ENCODE measurements around the gene COL18A1.
A peak's percentile ranks its signal among the peaks of the same experiment; 100 is the strongest.
"Not testable (repeated sequence)": the region's sequence is repeated elsewhere in the genome, so short reads cannot be mapped to it uniquely, and the experiment has no call there.

COL18A1 gene

DNA sequence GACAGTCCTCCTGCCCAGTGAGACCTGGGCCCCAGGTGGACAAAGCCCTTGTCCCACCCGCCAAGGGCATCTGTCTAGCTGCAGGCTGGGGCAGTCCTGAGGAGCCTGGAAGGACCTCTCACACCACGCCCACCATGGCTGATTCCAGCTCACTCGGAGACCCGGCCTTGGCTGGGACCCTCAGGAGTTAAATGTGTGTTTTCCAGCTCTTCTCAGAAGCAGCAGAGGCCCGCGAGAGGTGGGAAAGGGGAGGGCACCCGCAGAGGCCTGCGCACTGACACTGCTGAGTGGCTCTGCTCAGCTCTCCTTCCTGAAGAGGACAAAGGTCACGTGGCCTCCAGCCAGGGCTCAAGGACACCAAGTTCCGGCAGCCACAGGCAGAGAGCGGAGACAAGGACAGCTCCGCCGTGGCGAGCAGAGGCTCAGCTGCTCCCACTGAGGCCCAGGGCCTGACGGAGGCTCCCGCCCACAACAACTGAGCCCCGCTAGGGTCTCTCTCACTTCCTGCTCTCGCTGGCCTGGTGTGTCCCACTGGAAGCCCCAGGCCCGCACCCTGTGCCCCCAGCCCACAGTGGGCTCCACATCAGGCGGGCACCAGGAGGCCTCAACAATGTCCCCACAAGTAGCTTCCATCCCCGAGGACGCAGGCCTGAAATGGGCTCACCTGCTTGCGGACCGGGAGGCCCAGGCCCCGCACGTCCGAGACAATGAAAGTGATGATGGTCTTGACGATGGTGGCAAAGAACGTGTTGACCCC is 120.4 kb downstream of the COL18A1 start:
- DNase-seq: no peak

DNA sequence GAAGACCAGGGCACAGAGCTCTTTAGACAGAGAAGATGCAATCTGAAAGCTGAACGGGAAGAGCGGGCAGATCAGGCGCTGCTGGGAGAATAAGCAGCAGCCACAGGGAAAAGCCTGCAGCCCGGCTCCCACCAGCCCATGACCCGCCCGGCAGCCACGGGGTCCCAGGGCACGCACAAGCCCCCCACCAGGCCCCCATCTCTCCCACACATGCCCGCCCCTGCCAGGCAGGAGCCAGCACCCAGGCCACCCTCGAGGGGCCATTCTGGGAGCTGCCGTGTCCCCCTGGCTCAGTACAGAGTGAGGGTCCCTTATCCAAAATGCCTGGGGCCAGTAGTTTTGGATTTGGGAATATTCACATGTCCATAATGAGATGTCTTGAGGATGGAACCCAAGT is 120.9 kb downstream of the COL18A1 start:
- DNase-seq: no peak

DNA sequence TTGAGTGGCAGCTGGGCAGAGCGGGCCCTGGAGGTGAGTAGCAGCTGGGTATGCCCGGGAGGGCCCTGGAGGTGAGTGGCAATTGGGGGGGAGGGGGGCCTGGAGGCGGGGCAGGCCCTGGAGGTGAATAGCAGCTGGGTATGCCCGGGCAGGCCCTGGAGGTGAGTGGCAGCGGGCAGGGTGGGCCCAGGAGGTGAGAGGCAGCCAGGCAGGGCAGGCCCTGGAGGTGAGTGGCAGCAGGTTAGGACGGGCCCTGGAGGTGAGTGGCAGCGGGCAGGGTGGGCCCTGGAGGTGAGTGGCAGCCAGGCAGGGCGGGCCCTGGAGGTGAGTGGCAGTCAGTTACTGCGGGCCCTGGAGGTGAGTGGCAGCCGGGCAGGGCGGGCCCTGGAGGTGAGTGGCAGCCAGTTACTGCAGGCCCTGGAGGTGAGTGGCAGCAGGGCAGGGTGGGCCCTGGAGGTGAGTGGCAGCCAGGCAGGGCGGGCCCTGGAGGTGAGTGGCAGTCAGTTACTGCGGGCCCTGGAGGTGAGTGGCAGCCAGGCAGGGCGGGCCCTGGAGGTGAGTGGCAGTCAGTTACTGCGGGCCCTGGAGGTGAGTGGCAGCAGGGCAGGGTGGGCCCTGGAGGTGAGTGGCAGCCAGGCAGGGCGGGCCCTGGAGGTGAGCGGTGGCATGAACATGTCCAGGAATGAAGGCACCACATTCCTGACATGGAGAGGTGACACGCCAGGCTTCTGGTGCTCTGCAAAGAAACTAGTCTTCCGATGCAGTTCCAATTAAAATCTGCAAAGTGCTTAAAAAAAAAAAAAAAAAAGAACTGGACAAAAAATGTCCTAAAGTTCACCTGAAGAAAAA is 122.4 kb downstream of the COL18A1 start:
- not testable (repeated sequence) for DNase-seq

DNA sequence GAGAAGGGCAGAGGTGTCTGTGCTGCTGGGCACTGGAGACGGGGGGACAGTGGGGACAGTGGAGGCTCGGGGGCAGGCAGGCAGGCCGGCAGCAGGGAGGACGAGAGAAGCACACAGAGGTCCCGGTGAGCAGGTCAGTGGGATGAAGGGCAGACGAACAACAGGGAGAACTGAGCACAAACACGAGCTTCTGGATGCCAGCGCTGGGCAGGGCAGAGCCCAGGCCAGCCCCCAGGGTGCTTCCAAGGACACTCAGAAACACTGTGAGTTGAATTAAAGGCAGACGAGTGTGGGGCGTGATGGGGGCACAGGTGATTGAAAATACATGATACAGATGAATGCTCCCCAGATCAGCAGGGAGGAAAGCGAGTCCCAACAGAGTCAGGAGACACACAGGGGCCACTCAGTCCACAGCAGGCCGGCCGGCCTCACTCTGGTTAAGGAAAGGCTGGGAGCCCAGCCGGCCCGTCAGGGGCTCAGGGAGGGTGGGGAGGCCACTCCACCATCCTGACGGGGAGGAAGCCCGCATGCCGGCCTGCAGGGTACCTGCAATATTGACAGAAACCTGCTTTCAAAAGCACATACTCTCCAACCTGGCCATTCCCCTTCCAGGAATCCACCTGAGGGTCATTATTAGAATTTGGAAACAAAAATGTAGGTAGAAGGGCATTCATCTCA is 123.2 kb downstream of the COL18A1 start:
- no peak for DNase-seq

DNA sequence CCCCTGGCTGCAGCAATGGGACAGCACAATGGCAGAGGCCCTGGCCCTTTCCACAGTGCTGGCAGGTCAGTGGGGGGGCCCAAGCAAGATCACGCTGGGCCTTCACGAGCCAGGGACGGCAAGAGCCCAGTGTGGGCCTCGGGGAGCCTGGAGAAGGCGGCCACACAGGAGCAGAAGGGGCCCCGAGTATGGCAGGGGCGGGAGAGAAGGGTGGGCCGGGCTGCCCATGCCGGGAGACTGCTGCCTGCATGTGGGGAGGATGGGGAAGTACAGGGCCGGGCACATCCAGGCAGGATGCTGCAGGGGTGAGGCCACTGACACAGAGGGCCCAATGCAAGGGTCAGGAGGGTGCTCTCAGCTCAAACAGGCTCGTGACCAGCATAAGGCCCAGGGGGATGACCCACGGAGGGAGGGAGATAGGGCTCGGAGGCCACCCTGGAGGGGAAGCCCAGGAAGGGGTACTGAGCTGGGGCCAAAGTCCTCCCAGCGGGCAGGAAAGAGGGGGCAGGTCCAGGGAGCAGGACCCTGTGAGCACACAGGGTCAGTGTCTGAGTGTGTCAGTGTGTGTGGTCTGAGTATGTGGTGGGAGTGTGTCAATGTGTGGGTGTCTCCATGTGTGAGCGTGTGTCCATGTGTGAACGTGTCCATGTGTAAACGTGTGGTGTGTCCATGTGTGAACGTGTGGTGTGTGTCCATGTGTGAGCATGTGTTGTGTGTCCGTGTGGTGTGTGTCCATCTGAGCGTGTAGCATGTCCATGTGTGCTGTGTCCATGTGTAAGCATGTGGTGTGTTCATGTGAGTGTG is 124.2 kb downstream of the COL18A1 start:
- DNase-seq: no peak

DNA sequence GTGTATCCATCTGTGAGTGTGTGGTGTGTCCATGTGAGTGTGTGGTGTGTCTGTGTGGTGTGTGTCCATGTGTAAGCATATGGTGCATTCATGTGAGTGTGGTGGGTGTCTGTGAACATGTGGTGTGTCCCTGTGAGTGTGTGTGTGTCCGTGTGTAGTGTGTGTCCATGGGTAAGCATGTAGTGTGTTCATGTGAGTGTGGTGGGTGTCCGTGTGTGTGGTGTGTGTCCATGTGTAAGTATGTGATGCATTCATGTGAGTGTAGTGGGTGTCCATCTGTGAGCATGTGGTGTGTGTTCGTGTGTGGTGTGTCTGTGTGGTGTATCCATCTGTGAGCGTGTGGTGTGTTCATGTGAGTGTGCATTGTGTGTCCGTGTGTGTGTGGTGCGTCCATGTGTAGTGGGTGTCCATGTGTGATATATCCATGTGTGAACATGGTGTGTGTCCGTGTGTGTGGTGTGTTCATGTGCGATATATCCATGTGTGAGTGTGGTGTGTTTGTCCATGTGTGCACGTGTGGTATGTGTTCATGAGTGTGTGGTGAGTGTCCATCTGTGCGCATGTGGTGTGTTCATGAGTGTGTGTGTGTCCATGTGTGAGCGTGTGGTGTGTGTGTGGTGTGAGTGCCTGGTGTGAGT is 124.9 kb downstream of the COL18A1 start:
- no peak for DNase-seq

DNA sequence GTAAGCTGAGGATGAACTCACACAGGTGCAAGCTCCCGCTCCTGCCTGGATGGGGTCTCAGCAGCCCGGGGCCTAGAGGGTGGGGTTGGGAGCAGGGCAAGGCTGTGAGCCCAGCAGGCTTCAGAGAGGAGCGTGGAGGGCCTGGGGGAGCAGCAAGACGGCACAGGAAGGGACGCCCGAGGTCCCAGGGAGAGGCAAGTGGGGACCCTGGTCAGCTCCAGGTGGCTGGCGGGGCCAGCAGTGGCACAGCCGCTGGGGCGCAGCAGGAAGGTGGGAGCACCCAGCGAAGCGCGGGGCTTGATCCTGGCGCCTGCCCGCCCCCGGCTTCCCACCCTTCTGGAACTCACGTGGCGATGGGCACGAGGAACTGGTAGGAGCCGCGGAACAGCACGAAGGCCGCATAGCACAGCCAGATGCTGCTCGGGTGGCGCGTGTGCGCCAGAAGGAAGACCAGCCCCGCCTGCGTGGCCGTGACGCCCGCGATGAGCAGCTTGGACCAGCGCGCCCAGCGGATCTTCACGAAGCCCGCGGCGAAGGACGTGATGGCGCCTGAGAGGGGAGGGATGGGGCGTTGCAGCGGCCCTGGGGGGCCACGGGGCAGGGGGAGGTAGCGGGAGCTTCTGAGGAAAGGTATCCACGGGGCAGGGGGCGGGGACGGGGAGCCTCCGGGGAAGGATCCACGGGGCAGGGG is 125.6 kb downstream of the COL18A1 start:
- DNase-seq: no peak

DNA sequence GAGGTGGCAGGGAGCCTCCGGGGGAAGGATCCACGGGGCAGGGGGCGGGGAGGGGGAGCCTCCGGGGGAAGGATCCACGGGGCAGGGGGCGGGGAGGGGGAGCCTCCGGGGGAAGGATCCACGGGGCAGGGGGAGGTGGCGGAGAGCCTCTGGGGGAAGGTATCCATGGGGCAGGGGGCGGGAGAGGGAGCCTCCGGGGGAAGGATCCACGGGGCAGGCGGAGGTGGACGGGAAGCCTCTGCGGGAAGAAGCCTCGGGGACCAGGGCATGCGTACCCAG is 126.1 kb downstream of the COL18A1 start:
- DNase-seq: not testable (repeated sequence)

DNA sequence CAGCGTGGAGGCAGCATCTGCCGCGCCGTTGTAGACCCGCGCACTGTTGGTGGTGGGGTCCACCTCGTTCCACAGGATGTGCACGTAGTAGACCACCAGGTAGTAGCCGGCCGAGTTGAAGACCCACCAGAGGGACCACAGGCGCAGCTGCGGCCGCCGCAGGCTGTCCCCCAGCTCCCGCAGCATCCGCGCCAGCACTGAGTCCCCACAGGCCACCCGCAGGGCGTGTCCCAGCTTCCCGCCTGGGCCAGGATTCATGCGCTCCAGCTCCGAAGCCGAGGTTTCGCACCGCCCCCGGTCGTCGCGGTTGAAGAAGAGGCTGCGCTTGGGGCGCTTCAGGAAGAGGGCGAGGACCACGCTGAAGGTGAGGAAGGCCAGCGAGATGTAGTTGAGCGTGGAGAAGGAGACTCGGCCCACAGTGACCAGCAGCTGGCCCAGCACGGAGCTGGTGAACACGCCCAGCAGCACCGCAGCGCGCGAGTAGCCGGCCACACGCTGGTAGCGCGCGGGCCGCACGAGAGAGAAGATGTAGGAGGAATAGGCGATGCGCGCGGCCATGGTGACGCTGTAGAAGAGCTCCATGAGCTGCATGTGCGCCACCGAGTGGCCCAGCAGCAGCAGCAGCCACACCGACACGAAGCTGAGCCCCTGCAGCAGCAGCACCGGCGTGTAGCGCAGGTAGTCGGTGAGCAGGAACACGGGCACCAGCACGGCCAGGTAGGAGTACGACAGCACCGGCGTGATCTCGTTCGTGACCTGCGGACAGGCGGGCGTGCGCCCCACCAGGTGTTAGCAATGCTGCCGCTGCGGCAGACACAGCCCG is 126.6 kb downstream of the COL18A1 start:
- DNase-seq: no peak

DNA sequence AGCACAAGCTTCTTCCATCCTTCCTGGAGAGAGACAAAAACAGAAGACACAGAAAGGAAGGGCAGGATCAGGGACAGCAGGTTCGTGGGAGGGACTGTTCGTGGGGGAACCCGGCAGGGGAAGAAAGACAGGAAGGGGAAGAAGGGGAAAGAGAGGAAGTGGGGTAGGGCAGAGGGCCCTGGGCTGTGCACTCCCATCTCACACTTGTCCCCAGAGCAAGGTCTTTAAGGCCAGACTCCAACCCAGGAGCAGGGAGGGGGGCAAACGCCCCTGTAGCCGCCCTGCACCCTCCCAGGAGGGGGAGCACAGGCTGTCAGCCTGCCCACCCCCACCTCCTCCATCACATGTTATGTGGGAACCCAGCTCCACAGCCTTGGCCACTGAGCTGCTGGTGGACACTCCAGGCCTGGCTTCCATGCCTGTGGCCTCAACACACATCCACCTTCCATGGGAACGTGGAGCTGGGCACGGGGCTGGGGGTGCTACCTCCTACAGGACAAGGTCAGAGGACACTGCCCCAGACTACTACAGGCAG is 127.9 kb downstream of the COL18A1 start:
- no peak for DNase-seq

DNA sequence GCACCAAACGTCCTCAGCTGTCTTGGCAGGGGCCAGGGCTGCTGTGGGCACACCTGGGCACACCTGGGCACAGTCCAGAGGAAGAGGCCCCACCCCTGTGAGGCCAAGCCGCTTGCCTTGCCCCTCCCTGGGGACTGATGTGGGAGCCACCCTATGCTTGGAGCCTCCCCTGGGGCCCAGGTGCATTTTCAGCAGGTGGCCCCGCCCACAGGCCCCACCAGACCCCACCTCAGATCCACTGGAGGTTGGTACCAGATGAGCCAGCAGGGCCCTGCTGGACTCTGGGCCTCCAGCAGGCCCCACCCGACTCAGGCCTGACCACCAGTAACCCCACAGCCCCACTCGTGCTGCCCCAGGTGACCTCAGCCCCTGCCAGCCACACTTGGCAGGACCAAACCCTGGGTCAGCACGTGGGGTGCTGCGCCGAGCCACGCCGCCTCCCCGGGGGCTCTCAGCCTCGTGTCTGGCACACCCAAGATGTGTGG is 128.4 kb downstream of the COL18A1 start:
- no peak for DNase-seq

DNA sequence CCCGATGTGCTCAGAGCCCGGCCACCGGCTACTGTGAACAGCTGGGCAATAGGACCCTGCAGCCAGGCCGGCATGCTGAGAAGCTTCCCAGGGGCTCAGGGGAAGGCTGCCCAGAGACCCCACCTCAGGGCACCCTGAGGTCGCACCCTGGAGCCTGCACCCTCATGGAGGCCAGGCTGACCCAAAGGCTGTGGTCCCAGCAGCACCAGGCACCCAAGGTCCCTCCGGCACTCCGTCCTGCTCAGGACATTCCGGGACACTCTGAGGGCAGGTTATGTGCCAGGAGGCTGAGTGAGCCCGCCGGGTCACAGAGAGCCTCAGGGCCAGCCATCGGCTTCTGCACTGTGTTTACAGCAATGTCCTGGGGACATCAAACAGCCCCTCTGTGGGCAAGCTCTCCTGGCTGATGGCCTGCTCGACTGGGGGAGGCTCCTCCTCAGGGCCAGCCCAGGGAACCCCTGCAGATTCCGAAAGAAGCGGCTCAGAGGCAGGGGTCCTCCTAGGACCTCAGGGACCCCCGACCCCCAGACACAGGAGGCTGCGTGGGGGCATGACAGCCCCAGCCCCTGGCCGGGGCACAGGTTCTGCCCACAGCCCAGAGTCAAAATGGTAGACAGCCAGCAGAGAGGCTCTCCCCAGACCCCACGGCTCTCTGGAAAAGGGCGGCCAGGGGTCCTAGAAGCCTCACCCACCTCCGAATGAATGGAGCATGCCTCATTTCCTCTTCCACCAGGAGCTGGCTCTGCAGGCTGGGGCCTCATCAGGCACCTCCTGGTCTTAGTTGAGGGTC is 129.1 kb downstream of the COL18A1 start:
- DNase-seq: no peak

DNA sequence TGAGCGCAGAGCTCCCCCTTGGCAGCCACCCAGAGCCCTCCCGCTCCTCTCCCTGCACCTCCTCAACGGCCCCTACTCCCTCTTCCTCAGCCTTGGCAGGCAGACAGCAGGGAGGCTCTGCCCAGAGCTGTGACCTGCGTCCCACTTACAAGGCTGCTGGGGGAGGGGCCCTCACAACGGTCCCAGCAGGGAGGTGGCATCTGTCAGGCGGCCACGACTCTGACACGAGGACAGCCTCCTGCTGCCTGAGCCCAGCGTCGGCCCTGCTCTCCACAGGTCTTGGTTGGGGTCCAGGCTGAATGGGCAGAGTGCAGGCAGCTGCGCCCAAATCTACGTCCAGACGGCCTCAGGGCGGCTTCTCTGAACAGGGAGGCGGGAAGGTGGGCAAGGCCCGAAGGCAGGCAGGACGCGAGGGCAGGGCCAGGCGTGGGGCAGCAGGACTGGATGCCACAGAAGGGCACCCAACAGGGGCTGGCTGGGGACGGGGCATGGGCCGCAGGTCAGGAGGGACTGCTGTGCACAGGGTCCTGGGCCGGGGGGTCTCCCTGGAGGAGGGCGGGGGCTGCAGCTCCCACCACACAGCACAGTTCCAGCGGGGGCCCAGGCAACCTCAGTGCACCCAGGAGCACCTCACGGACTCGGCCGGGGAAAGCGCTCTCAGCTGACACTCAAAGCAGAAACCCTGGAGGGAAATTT is 129.8 kb downstream of the COL18A1 start:
- no peak for DNase-seq

DNA sequence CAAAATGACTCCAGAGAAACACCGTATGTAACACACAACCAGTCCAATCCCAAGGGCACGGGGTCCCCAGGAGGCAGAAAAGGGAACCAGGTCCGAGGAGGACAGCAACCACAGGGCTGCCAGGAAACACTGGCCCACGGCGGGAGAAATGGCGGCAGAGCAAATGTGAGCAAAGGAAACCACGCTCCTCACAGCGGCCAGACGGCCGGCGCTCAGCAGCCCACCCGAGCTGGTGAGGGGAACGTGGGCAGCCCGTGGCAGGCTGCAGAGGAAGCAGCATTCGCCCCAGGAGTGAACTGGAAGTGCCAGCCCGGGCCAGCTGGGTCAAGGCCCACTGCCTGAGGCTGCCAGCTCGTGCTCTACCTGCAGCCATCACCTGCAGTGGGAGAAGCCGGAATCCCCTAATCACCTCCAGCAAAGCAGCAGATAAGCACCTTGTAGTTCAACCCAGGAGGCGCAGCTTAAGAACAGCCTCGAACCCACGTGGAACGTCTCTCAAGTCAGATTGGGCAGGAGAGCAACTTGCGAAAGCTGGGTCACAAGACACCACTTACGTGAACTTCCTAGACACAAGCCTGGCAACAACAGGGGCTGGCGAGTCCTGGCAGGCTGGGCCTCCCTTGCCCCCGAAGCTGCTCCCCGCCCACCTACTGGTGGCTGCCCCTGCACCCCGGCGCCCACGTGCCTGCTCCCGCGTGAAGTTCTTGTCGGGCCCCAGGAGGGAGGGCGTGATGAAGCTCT is 130.5 kb downstream of the COL18A1 start:
- DNase-seq: peak in 1 of 2 donors; percentile 54

DNA sequence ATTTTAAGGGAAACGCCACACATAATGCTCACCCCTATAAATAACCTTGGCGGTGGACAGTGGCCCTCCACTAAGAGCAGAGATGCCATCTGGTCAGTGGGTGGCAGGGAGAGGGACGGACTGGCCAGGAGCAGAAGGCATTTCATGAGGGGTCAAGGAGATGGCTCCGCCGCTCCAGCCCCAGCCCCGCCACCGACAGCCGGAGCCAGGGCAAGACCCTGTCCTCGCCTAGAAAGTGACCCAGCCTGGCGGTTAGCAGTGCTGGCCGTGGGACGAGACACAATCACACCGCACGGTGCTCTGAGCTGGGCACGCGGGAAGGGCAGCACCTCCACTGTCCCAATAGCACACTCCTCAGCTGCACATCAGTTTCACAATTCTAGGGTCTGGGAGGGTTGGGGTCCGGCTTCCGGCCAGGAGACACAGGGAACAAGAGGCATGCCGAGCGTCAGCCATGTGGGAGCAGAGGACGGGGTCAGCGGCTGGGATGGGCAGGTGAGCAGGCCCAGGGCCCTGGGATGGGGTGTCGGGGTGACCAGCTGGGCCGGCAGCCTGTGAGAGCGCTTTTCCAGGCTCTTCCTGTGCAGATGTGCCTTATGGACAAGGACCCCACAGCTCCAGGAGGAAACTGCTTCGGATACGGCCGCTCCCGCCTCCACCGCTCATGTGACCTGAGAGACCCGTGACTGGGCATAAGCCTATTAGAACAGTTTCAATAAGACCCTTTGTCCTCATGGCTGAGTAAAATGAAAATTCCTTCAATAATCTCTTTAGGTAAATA is 131.5 kb downstream of the COL18A1 start:
- no peak for DNase-seq

DNA sequence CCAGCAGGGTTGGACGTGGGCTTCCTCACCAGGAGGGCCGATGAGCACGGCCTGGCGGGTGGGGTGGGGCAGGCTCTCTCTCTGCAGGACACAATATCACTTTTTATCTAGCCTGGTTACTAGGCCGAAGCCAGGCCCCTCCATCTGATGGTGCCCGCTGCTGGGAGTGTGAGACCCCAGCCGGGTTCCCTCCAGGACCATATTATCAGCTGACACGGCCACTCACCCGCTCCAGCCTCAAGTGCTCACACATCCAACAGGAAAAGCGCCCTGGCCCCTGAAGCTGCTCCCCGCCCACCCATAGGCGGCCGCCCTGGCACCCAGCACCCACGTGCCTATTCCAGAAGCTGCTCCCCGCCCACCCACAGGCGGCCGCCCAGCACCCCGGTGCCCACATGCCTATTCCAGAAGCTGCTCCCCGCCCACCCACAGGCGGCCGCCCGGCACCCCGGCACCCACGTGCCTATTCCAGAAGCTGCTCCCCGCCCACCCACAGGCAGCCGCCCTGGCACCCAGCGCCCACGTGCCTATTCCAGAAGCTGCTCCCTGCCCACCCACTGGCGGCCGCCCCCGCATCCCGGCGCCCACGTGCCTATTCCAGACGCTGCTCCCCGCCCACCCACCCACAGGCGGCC is 132.3 kb downstream of the COL18A1 start:
- DNase-seq: no peak

DNA sequence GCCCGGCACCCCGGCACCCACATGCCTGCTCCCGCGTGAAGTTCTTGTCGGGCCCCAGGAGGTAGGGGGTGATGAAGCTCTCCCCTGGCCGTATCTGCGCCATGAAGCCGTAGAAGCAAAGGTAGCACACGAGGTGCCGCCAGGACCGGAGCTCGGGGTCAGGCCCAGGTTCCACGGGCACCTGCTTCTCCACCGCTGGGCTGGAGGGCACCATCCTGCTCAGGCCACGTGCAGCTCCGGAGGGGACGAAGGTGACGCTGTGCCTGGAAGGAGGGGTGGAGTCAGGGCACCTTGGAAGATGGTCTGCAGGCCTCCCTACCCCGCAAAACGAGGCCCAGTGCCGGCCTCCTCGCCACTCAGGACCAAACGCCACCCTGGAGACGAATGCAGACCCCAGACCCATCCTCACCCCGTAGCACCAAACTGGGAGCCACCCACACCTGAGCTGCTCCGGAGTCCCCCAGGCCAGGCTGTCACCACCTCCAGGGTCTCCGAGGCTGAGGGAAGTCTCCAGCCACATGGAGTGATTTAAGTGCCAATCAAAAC is 132.9 kb downstream of the COL18A1 start:
- no peak for DNase-seq

Measured in CD4-positive, alpha-beta T cell treated with Interleukin-4 for 1 hour (primary cell).